Lung (tissue), 12 donors: ENCODE results near the gene FAM118A. TPM values are rescaled to one million over a fixed set of nuclear protein-coding genes. Genes with fewer than 3 reads are reported as not detected.

Experiments used
- ATAC-seq: fragments of 200-7000 bp; cut with Tn5 transposase; one replicate; pipeline ENCODE4 v1.9.1; 2020; ENCODE audit warnings: moderate number of reproducible peaks; ENCODE audit not compliant: insufficient read depth, low FRiP score
- DNase-seq, 3 donors: peaks; one replicate each; pipeline ENCODE4 v3.0.0-alpha.2; 2013 to 2017
- H3K27ac ChIP-seq, 2 donors: one replicate each; pipeline ENCODE4 v1.5.1; 2013; ENCODE audit warnings: mild to moderate bottlenecking in 2 of 2, moderate library complexity in 2 of 2, control low read depth in 1 of 2, inconsistent platforms in 1 of 2, low read depth in 1 of 2, low read length in 1 of 2
- H3K27me3 ChIP-seq, 3 donors: one replicate each; pipeline ENCODE4 v1.5.1; 2013; ENCODE audit warnings: low read length in 2 of 3; ENCODE audit not compliant: control insufficient read depth in 3 of 3, insufficient read depth in 3 of 3
- H3K36me3 ChIP-seq, 4 donors: one replicate each; pipeline ENCODE4 v1.5.1; 2013; ENCODE audit warnings: low read length in 4 of 4, mild to moderate bottlenecking in 1 of 4, moderate library complexity in 1 of 4; ENCODE audit not compliant: control insufficient read depth in 4 of 4, insufficient read depth in 4 of 4
- H3K4me1 ChIP-seq, 5 donors: one replicate each; pipeline ENCODE4 v1.5.1; 2013; ENCODE audit warnings: low read length in 5 of 5, mild to moderate bottlenecking in 2 of 5, moderate library complexity in 1 of 5; ENCODE audit not compliant: control insufficient read depth in 5 of 5, insufficient read depth in 5 of 5
- H3K4me3 ChIP-seq: one replicate; pipeline ENCODE4 v1.5.1; 2013; ENCODE audit warnings: mild to moderate bottlenecking, control low read depth, moderate library complexity
- H3K9ac ChIP-seq, 2 donors: one replicate each; pipeline ENCODE4 v1.5.1; 2013; ENCODE audit warnings: low read length in 2 of 2, control low read depth in 1 of 2; ENCODE audit not compliant: insufficient read depth in 1 of 2
- H3K9me3 ChIP-seq, 4 donors: one replicate each; pipeline ENCODE4 v1.5.1; 2013; ENCODE audit warnings: low read length in 3 of 4, mild to moderate bottlenecking in 1 of 4, moderate library complexity in 1 of 4; ENCODE audit not compliant: control insufficient read depth in 4 of 4, insufficient read depth in 3 of 4
- WGBS, 2 donors: extraction: QIAGEN DNeasy Blood & Tissue Kit; methylation state at CpG; one replicate each; pipeline ENCODE4 v1.1.7; 2013; 5-methylcytosine and 5-hydroxymethylcytosine counted together
- polyA plus RNA-seq, 2 donors: library from polyadenylated mRNA; stranded (reverse); fragments of 200-250 nt; gene quantifications; one replicate each; pipeline ENCODE4 v1.2.1, GENCODE V29; 2013
- total RNA-seq, 2 donors: library from RNA; depleted of rRNA in 1 of 2; stranded (reverse); fragments of >200 nt in 1 of 2; gene quantifications; one replicate each; pipeline ENCODE4 v1.2.1, GENCODE V29; 2014 to 2021
- TF ChIP-seq, protein P1 (sequence below): IDR thresholded peaks from 2 replicates; pipeline ENCODE4 v1.5.1; 2012; ENCODE audit warnings: mild to moderate bottlenecking; ENCODE audit errors: control extremely low read depth, extremely low read depth
- donor health status: control.
- donor health status: control.
- donor health status: Bipolar disorder and iron deficiency.
- donor health status: healthy.
- donor health status: DM: yes; HTN: yes; CAD: no.

Gene FAM118A
- total and polyA plus RNA-seq, 4 donors: 12.0 to 71.8 (median 28.4) TPM

DNA sequence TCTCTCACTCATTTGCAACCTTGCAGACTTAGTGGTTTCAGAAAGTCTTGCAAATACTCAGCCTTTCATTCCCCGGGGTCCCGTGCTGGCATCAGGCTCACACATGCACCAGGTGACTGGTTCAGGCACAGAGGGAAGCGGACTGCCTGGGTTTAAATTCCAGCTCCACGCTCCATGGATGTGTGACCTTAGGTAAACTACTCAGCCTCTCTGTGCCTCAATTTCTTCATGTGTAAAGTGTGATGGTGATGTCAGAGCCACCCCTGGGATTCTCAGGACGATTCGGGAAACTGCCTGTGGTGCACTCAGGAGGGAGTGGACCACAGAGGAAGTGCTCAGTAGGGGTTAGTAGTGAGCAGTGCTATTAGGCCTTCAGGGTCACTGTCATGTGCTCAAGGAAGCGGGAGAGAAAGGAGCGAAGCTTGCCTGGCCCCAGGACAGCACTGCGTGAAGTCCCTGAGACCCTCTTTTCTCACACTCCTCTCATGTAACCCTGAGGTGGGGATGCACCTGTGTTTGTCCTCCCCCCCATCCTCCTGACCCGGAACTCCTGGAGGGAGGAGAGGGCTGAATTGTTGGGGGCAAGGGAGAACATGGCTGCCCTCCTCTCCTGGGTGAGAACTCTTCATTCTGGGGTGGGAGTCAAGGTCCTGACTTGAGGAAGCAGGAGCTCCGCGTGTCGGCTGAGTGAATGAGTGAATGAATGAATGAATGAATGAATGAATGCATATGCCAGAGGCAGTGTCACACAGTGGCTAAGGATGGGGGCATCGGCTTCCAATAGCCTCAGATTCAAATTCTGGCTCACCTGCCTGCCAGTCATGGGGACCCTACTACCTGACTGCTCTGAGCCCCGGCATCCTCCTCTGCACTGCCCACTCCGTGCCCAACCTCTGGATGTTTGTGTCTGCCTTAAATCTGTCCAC lies 39.4 kb upstream of the FAM118A start:
- no peak for ATAC-seq
- H3K9ac ChIP-seq: no peak overlapping the region

GRCh38 chr22:45271667-45272201 lies 38.0 kb upstream of the FAM118A start:
- TF ChIP-seq, protein P1, sequence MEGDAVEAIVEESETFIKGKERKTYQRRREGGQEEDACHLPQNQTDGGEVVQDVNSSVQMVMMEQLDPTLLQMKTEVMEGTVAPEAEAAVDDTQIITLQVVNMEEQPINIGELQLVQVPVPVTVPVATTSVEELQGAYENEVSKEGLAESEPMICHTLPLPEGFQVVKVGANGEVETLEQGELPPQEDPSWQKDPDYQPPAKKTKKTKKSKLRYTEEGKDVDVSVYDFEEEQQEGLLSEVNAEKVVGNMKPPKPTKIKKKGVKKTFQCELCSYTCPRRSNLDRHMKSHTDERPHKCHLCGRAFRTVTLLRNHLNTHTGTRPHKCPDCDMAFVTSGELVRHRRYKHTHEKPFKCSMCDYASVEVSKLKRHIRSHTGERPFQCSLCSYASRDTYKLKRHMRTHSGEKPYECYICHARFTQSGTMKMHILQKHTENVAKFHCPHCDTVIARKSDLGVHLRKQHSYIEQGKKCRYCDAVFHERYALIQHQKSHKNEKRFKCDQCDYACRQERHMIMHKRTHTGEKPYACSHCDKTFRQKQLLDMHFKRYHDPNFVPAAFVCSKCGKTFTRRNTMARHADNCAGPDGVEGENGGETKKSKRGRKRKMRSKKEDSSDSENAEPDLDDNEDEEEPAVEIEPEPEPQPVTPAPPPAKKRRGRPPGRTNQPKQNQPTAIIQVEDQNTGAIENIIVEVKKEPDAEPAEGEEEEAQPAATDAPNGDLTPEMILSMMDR: no peak

More for the DNA sequence above, 39.4 kb upstream of the FAM118A start:
- no peaks in the 10 kb centered on the region for H3K9me3 ChIP-seq
- WGBS, 2 donors: 77% methylated on average over 15 to 16 of the region's 16 CpGs
- no peak overlapping the region for H3K27ac ChIP-seq
- H3K4me3 ChIP-seq: no peak overlapping the region
- no peaks in the 10 kb centered on the region for H3K27me3 ChIP-seq
- H3K4me1 ChIP-seq: peaks cover 3 to 18% (median 5%) of the 10 kb centered on the region in 5 donors
- DNase-seq: no peak
- no peaks in the 10 kb centered on the region for H3K36me3 ChIP-seq
- TF ChIP-seq, protein P1: no peak

GRCh38 chr22:45272498-45272897 lies 37.2 kb upstream of the FAM118A start:
- Histone ChIP-seq H3K9me3 (no peaks in the 10 kb centered on the region), H3K4me1 (peaks cover 3 to 18% (median 5%) of the 10 kb centered on the region in 5 donors), H3K27me3 (no peaks in the 10 kb centered on the region), H3K4me3 (no peak overlapping the region), H3K9ac (no peak overlapping the region), H3K36me3 (no peaks in the 10 kb centered on the region), H3K27ac (peak overlapping the region in 1 of 2 donors; percentile 54)
- ATAC-seq: no peak
- no peak for DNase-seq
- TF ChIP-seq, protein P1: no peak
- WGBS, 2 donors: 91 to 93% methylated on average over 7 of the region's 7 CpGs

More at GRCh38 chr22:45271667-45272201, 38.0 kb upstream of the FAM118A start:
- H3K27ac ChIP-seq: peak overlapping the region; percentile 54 to 55
- H3K36me3 ChIP-seq: no peaks in the 10 kb centered on the region
- no peak overlapping the region for H3K4me3 ChIP-seq
- no peak for ATAC-seq
- H3K4me1 ChIP-seq: peaks cover 3 to 18% (median 5%) of the 10 kb centered on the region in 5 donors
- 65% methylated on average over 13 of the region's 13 CpGs for WGBS, 2 donors
- H3K9me3 ChIP-seq: no peaks in the 10 kb centered on the region
- no peak overlapping the region for H3K9ac ChIP-seq
- H3K27me3 ChIP-seq: no peaks in the 10 kb centered on the region
- peak; percentile 74 to 93 (median 86) for DNase-seq
